Tibial nerve (tissue), 4 donors: ENCODE results near the gene CD1B. TPM values are rescaled to one million over a fixed set of nuclear protein-coding genes. Genes with fewer than 3 reads are reported as not detected.
"Not testable (repeated sequence)": the region's sequence is repeated elsewhere in the genome, so short reads cannot be mapped to it uniquely, and the experiment has no call there.

Source experiments
- DNase-seq, 2 donors: peaks; one replicate each; pipeline ENCODE4 v3.0.0-alpha.2; 2019; ENCODE audit warnings: low spot score in 2 of 2
- H3K27ac ChIP-seq, 4 donors: fragments of 200-600 bp; sonication (generic) in 3 of 4; one replicate each; pipeline ENCODE4 v1.5.1; 2017 to 2019; ENCODE audit warnings: mild to moderate bottlenecking in 1 of 4
- H3K27me3 ChIP-seq, 2 donors: fragments of 200-600 bp; sonication (generic) in 1 of 2; one replicate each; pipeline versions ENCODE4 v1.5.1 to v1.6.0; 2017 to 2019
- H3K36me3 ChIP-seq, 3 donors: fragments of 200-600 bp; sonication (generic); one replicate each; pipeline ENCODE4 v1.5.1; 2018 to 2019
- H3K4me1 ChIP-seq, 4 donors: fragments of 200-600 bp; sonication (generic) in 3 of 4; one replicate each; pipeline ENCODE4 v1.5.1; 2017 to 2019
- H3K4me3 ChIP-seq, 4 donors: fragments of 200-600 bp; sonication (generic) in 3 of 4; one replicate each; pipeline ENCODE4 v1.5.1; 2017 to 2019; ENCODE audit warnings: mild to moderate bottlenecking in 1 of 4, moderate library complexity in 1 of 4
- H3K9me3 ChIP-seq, 4 donors: fragments of 200-600 bp; sonication (generic) in 3 of 4; one replicate each; pipeline ENCODE4 v1.5.1; 2017 to 2019
- CTCF ChIP-seq, 5 experiments: fragments of 200-600 bp in 3 of 5; fragments of 450-650 bp in 2 of 5; sonication (generic) in 3 of 5; IDR thresholded peaks; one replicate each; pipeline ENCODE4 v1.5.1; 2016 to 2019; ENCODE audit warnings: antibody characterized with exemption in 5 of 5, mild to moderate bottlenecking in 3 of 5, moderate library complexity in 2 of 5
- EP300 ChIP-seq, 2 donors: sonication (generic); formaldehyde crosslinking; IDR thresholded peaks; one replicate each; pipeline ENCODE4 v1.6.1; 2017; ENCODE audit warnings: antibody characterized with exemption in 2 of 2, mild to moderate bottlenecking in 1 of 2
- POLR2A ChIP-seq, 2 donors: fragments of 450-650 bp; IDR thresholded peaks; one replicate each; pipeline ENCODE4 v1.6.1; 2017; ENCODE audit warnings: antibody characterized with exemption in 2 of 2, mild to moderate bottlenecking in 2 of 2, moderate library complexity in 2 of 2
- WGBS, 2 donors: methylation state at CpG; one replicate each; pipeline ENCODE4 v1.1.5; 2018; 5-methylcytosine and 5-hydroxymethylcytosine counted together
- total RNA-seq, 4 donors: library from RNA; depleted of rRNA; stranded (reverse); fragments of >200 nt; gene quantifications; one replicate each; pipeline ENCODE4 v1.1.0, GENCODE V29; 2016

The CD1B gene
- total RNA-seq, 4 donors from 2014 or later = not detected

- Histone ChIP-seq H3K27ac (no peak within 1 kb of the TSS), H3K9me3 (no peaks in the 10 kb centered on the region), H3K4me3 (no peak within 1 kb of the TSS), H3K4me1 (no peaks in the 10 kb centered on the region), H3K36me3 (no peaks in the 10 kb centered on the region), H3K27me3 (no peaks in the 10 kb centered on the region)
- DNase-seq = no peak
- 35 to 42% methylated on average over 6 of the region's 6 CpGs for WGBS, 2 donors
- TF ChIP-seq POLR2A (IDR thresholded peaks at IDR 0.05) = no peak
Measured at GRCh38 chr1:158353303-158354075, 22.2 kb upstream of the CD1B start, which contains the start of gene CD1E. CD1E (plus strand) TSS chr1:158353894; CDS start chr1:158353989, 95 bp downstream.

- H3K4me1 ChIP-seq, H3K36me3 ChIP-seq, H3K27me3 ChIP-seq, DNase-seq, H3K27ac ChIP-seq, H3K4me3 ChIP-seq: not testable (repeated sequence)
- peaks cover 0 to 22% (median 0%) of the 10 kb centered on the region in 4 donors for H3K9me3 ChIP-seq
- 94 to 95% methylated on average over 19 to 24 of the region's 24 CpGs for WGBS, 2 donors
Measured at GRCh38 chr1:158348946-158349345, 17.6 kb upstream of the CD1B start.

GRCh38 chr1:158336413-158336812, 5.1 kb upstream of the CD1B start:
- 69 to 83% methylated on average over 7 of the region's 7 CpGs for WGBS, 2 donors
- H3K4me3 ChIP-seq, DNase-seq, H3K4me1 ChIP-seq, H3K27me3 ChIP-seq, H3K27ac ChIP-seq, H3K36me3 ChIP-seq: not testable (repeated sequence)
- H3K9me3 ChIP-seq = peaks cover 0 to 17% (median 0%) of the 10 kb centered on the region in 4 donors

- Histone ChIP-seq H3K9me3 (peaks cover 0 to 12% (median 0%) of the 10 kb centered on the region in 4 donors), H3K4me3 (no peak overlapping the region), H3K27me3 (no peaks in the 10 kb centered on the region), H3K36me3 (no peaks in the 10 kb centered on the region), H3K4me1 (no peaks in the 10 kb centered on the region), H3K27ac (no peak overlapping the region)
- TF ChIP-seq EP300 (IDR thresholded peaks at IDR 0.05) (no peak), CTCF (IDR thresholded peaks at IDR 0.05) (no peak), POLR2A (IDR thresholded peaks at IDR 0.05) (no peak)
- DNase-seq = no peak
Measured at GRCh38 chr1:158335213-158335532, 3.8 kb upstream of the CD1B start.

GRCh38 chr1:158334526-158335212, 3.3 kb upstream of the CD1B start:
- H3K27ac ChIP-seq = no peak overlapping the region
- no peaks in the 10 kb centered on the region for H3K27me3 ChIP-seq
- no peaks in the 10 kb centered on the region for H3K36me3 ChIP-seq
- no peak for TF ChIP-seq CTCF (IDR thresholded peaks at IDR 0.05)
- TF ChIP-seq EP300 (IDR thresholded peaks at IDR 0.05) = no peak
- no peak for TF ChIP-seq POLR2A (IDR thresholded peaks at IDR 0.05)
- no peak overlapping the region for H3K4me3 ChIP-seq
- 44 to 45% methylated on average over 2 of the region's 2 CpGs for WGBS, 2 donors
- H3K9me3 ChIP-seq = peaks cover 0 to 12% (median 0%) of the 10 kb centered on the region in 4 donors
- no peaks in the 10 kb centered on the region for H3K4me1 ChIP-seq
- DNase-seq = no peak

GRCh38 chr1:158333405-158334155, 2.2 kb upstream of the CD1B start:
- Histone ChIP-seq H3K4me1 (no peaks in the 10 kb centered on the region), H3K27me3 (no peaks in the 10 kb centered on the region), H3K27ac (no peak overlapping the region), H3K36me3 (no peaks in the 10 kb centered on the region), H3K9me3 (peaks cover 0 to 12% (median 0%) of the 10 kb centered on the region in 4 donors), H3K4me3 (no peak overlapping the region)
- TF ChIP-seq EP300 (IDR thresholded peaks at IDR 0.05) = no peak
- TF ChIP-seq CTCF (IDR thresholded peaks at IDR 0.05) = no peak
- TF ChIP-seq POLR2A (IDR thresholded peaks at IDR 0.05) = no peak
- WGBS, 2 donors = 59 to 66% methylated on average over 8 of the region's 8 CpGs
- DNase-seq = no peak
